Stimulated activated CD8-positive, alpha-beta memory T cell treated with anti-CD3 and anti-CD28 coated beads, Interleukin-2, amount 100 ng/mL, for 48 hours (primary cell): ENCODE measurements around the gene USP6NL.

Source experiments
- DNase-seq, 2 donors: peaks; one replicate each; pipeline ENCODE4 v3.0.0-alpha.2; 2020; ENCODE audit warnings: low read depth in 2 of 2

USP6NL gene

DNA sequence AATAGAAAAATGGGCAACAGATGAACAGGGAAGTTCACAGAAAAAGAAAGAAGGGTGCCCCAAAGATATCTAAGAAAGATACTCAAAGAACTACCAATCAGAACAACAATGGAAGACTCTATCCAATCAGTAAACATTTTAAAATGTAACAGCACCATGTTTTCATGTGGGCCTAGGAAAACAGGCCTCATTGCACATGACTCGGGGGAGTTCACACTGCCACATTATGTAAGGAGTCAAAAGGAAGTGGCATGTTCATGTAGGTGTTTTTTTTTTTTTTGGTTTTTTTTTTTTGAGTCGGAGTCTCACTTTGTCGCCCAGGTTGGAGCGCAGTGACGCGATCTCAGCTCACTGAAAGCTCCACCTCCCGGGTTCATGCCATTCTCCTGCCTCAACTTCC lies 132.2 kb downstream of the USP6NL start:
- DNase-seq, result no peak

DNA sequence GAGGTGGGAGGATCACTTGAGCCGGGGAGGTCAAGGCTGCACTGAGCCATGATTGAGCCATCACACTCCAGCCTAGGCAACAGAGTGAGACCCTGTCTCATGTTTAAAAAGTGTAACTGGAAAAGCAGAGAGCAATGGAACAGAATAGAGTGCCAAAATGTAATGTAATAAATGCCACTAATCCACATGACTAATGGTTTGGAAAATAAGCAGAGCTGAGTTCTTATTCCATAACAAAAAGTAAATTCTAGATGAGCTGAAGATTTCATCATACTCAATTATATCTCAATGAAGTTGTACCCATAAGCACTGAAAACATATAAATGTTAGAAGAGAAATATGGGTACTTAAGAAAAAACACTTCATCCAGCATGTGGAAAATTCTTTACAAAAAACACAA lies 132.6 kb downstream of the USP6NL start:
- DNase-seq, result no peak

DNA sequence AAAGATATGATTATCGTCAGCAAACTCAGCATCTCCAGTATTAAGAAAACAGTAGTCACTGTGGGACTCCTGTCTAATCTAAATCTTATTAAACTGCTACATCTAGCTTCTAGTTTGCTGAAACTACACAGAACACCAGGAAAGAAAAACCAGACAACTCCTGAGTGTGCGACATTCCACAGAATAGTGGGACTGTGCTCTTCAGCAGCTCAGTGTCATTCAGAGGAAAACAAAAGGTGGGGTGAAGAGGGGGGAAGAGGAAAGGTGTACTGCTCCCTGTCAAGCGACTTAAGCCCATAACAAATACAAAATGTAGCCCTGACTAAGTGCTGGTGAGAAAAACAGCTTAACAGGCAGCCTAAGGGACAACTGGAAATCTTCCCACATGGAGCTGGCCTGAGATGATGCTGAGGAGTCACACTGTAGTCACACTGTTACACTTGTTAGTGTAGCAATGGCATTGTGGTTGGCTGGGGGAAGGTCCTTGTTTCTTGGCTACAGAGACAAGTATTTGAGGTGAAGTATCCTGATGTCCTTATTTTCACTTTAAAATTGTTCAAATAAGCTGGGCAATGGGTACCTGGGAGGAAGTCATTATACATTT lies 135.5 kb downstream of the USP6NL start:
- DNase-seq, result no peak

DNA sequence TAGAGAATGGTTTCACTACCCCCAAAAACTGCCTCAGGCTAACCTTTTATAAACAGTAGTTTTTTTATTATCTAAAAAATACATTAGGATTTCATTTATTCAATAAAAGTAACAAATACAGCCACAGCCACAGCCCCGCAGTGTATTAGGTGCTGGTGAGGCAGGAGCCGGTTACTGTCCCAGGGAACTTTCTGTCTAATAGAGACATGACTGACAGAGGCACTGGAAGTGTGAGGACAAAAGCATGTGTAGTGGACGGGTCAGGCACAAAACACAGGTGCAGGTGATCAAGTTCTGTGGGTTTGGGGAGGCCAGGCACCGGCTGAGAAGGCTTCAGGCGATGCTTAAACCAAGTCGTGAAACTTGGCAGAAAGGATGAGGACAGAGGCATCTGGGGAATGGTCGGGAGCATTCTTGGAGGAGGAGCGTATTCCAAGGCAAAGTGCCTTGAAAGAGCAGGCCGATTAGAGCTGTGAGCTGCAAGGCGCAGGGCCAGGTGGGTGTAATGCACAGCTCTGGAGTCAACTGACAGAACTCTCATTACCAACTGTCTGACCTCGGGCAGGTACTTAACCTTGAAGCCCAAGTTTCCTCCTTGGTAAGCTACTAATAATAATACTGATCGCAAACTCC lies 138.2 kb downstream of the USP6NL start:
- no peak for DNase-seq

DNA sequence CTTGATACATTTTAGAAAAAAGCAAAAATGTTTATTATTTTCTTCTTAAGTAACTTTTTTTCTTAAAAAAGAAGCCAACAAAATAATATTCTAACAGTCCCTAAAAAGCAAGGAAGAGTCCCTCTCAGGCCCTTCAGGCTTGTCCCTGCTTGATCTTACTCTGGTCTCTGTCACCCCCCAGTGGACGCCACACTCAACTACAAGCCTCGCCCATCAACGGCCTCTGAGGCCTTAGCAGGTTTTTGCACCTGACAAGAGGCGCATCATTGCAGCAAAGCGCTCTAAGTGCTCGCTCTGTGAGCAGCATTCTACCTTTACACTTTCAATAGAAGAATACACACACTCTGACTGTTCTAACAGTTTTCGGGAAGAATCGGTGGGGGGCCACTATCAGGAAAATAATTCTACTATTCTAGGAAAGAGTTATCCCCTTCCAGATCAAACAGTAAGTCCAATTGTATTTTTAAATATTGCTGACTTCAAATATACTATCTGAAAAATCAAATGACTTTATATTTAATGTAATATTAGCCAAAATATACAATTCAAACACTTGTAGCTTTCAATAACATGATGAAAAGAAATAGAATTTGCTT lies 139.2 kb downstream of the USP6NL start:
- peak; percentile 43 to 48 for DNase-seq

DNA sequence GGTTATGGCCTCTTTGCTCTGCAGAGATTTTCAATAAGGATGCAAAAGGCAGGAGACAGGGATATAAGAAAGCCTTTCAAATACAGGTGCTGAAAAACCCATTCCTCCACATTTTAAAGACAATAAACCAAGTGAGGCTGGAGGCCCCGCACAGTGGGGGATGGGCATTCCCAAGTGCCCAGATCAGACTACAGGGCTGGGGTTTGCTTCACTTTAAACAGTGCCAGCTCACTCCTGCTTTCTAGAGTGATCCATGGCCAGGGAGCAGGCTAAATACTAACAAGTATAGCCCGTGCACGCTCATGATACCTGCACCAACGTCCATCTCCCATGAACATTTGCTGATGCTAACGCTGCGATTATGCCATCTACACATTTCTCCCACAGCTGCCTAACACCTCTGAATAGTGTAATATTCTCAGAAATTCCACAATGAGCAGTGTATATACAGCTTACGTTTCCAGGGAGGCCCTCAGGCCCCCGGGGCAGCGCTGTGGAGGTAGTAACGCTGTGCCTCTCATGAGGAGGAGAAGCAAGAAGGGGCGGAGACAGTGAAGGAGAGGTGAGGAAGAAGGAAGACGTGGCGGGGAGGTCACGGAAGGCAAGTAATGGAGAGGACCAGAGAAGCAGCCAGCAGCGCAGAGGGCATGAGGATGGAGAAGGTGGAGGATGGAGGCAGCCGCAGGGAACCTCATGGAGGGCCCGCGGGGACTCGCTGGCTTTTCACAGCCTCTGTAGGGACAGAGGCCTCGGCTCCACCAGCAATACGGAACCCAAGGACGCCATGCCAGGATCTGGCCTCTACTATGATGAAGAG lies 141.7 kb downstream of the USP6NL start:
- no peak for DNase-seq

DNA sequence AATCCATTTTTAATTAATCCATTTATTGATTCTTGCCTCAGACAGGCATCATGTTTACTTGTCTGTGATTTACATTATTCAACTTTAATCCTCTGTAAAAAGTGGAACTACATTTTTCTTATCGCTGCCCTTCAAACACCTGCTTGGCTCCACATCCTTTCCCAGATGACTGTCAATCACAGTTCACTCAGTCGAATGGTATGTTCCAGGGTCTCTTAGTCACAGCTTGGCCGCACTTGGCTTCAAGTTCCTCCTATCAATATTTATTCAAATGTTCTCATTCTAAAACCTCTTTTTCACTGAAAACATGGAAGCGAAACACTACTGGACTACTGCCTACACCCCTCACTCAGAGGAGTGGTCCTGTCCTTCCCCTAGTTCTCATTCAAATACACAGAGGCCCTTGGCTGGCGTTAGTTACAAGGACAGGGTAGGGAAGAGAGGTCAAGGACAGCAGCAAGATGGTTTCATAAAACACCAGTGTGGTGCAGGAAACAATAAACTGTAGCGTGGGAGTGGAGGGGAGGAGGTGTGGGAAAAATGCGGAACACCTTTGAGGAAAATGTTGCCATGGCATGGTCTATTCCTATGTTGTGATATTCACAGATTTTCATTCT lies 143.2 kb downstream of the USP6NL start:
- DNase-seq, result no peak

DNA sequence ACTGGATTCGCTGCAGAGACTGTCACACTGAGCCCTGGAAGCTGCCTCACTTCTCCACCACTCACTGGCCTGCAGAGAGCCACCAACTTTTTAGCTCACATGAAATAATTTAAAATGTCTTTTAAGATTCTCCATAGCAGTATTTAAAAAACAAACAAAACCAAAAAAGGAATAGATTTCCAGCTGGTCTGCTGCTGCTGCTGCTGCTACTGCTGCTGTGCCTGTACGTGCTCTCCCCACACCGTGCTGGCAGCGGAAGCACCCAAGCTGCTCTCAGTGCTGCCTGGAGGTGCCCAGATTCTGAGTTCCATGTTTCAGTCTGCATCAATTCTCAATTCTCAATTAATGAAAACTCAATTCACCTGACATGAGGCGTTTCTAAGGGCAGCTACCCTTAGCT lies 146.0 kb downstream of the USP6NL start:
- DNase-seq, result no peak

DNA sequence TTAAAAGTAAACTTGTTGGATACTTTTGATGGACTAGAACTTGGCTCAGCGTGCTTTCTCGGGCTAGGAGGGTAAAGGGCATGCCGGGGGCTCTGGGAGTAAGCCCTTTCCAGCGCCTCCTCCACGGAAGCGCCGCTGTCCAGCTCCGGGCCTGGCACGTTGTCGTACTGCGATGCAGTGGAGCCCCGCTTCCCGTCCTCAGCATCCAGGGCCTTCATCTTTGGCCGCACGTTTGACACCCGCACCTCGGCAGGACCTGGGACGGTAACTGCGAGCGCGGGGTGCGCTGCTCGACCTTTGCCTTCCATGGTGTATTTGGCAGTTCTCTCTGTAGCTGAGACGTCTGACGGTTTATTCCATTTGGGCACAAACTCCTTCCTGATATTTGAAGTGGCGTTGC lies 148.3 kb downstream of the USP6NL start:
- no peak for DNase-seq

DNA sequence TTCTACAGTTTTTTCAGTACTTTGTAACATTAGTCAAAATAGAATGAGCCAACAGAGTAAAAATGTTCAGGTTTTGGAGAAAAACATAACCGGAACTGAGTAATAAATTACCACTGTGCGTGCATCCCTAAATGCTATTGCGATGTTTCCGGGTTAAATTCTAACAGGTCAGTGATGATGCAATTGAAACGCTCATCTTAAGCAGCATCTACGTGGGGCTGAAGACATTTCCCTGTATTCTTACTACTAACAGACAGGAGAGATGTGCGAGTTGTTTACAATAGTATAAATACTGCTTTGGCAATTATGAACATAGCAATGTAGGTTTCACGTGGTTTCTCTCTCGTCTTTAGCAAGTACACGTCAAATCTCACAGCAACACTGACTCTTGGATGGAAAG lies 149.4 kb downstream of the USP6NL start:
- no peak for DNase-seq

DNA sequence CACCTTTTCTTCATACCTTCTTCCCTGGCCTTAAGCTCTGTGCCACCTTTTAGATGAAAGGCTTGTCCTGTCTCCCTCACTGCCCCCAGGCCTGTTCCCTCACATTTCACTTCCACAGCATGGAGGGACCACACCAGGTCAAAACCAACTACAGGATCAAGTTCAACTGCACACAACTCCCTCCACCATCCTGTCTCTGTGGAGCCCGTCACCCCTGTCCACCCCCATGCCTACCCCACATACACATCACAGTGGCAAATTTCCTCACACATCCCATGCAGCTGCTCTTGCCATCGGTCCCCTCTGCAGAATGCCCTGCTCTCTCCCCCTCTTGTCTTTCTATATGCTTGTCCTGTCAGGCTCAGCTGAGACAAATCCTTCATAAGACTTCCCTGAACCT lies 154.1 kb downstream of the USP6NL start:
- no peak for DNase-seq

DNA sequence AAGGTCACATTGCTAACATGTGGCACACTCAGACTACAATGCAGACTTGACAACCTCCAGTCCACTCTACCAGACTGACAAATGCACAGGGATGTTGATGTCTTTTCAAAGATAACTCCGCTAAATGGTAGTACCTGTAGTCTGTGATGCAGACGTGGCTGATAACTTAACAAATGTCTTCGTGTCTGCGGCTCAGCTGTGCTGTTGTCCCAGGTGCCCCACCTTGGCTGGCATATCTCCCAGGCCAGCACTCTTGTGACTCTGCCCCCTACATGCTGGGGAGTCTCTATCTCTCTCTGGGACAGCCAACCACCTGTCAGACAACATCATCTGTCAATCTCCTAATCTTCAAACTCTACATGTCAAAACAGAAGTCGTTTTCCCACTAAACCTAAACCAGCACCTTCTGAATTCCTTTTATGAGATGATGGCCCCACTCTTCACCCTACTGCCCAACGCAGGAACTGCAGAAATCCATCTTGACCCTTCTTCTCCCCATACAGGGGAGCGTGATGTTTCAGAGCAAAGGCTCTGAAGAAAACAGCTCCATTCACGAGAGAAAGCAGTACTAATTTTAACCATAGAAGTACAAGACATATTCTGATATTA lies 156.4 kb downstream of the USP6NL start:
- no peak for DNase-seq

DNA sequence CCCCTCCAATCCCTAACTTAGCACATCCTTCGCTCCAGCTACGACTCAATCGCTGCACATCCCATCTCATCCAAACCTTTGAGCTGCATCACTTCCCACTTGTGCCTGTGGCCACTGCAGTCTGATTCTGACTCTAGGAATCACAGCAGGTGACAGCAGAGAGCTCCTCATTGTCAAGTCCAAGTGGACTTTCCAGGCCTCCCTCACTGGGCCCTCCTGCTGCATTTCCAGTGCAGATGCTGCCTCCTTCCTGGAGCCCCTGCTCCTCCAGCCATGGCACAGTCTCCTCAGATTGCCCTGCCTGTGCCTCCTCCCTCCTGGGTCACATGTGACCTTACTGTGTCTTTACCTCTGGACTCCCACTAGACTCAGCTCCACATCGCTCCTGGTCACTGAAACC lies 157.3 kb downstream of the USP6NL start:
- no peak for DNase-seq

DNA sequence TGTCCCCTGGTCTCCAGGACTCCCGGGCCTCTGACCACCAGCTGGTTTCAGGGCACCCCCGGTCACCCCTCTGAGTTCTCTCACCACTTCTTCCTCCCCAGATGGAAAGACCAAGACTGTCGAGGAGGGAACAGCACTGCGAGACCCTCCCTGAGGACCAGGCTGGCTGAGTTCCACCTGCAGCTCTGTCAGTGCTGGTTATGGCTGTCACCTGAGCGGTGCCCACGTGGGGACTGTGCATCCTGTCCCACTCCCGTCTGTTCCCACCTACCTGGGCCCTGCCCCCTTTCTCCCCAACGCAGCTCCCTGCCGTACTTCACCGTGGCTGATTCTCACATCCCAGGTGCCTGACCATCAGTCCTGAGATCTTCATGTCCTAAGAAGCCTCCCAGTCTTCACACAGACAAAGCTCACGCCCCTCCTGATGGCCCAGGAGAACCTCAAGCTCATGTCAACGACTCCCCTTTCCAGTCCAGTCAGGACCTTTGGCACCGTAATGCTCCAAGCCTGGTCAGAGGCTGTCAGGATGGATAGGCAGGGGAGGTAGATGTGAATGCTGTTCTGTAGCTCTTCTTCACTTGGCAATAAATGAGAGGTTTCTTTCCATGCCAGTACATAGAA lies 159.7 kb downstream of the USP6NL start:
- no peak for DNase-seq

DNA sequence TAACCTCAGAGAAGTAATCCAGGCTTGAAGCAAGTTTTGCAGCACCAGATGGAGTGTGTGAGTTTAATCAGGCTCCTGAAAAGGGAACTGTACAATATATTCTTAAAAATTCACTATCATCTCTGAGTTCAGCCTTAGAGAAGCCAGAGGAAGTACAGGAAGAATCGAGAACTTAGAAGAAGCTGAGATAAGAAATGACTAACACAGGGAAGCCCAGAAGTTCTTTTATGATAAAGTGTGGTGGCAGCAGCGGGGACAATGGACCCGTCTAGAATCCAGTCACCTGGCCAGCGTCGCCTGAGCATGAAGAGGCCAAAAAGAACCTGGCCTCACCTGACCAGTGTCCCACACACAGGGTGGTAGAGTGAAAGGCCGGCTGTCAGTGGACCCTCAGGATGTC lies 161.0 kb downstream of the USP6NL start:
- DNase-seq, result no peak

DNA sequence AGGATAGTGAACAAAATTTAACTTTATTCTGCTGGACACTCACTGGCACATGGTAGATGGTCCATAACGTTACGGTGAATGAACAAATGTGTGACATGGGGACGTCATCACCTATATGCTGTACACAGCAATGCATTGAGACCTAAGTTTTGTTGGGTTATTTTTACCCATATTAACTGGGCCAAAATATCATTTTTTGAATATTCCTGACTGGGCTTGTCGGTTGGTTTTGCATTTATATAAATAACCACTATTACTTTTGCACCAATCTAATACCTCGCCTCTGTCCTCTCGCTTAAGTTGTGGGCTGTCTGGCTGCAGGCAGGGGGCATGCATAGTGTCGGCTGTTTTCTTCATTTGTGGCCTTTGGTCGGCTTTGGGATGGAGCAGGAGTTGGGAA lies 161.7 kb downstream of the USP6NL start:
- no peak for DNase-seq

DNA sequence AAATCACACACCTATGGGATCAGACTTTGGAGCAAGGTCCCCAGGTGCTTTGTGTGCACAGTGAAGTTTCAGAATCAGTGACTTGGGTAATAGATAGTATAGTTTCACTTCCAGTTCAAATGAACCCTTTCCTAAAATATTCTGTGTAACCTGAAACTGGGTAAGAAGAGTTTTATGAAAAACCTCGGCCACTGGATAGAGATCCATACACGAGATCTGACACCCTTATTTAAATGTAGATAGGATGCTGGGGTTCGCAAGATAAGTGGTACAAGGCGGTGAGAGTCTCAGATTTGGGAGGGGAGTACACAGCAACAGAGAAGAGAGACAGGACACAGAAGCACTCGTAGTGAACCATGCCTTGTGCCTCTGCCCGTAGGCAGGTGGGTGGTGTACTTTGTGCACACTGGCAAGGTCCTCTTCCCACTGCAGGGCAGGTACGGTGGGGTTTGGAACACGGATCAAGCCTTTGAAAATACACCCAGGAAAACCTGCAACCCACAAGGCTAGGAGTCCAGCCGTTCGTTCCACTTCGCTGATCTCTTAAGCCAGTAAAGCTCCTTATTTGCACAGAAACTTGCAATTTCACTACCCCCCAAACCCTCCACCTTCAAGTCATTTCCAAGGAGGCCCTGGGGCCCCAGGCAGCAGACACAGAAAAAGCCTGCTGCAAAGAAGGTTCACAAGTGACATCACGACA lies 162.8 kb downstream of the USP6NL start:
- DNase-seq, result no peak

DNA sequence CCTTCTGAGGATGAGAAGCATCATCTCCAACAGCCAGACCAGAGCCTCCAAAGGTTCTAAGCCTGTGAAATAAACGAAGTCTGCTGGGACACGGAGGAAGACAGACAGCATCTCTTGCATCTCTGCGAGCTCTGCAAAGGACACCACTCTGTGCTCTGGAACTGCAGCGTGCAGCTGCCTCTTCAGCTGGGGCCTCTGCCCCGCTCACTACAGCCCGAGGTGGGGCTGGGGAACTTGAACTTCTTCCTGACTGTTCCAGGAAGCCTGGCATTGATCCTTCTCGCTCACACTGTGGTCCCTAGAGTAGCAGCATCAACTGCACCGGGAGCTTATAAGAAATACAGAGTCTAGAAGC lies 163.3 kb downstream of the USP6NL start:
- no peak for DNase-seq

DNA sequence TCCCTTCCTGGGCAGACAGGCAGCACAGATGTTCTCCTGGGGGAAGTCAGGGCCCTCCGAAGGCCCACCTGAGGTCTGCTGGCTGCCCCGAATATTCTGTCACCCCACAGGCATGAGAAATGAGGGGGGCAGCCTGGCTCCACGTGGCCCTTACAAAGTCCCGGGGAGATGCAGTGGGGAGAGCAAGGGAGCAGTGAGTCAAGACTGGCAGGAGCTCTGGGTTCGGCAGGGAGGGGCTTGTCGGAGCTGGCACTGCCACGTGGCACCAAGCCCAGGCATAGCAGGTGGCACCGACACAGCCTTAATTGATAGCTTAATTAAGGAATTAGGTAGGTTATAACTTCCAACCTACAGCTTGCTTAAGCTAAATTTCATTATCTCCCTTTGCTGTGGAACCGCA lies 163.9 kb downstream of the USP6NL start:
- DNase-seq, result no peak

DNA sequence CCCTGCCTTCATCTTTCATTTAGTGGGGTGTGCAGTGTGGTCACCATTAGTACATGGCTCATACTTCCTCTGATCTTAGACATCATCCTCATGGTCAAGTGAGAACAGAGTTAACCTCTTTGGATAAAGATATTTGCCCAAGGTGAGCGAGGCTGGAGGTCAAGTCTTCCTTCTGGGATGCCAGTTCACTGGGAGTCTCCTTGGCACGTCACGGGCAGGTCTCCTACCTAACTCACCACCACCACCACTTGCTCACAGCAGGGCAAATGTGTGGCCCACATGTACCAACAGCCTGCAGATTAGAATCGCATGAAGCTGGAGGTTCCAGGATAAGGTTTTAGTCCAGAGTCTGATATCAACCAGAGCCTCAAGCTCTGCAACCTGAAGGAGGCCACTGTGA lies 164.6 kb downstream of the USP6NL start:
- DNase-seq, result no peak

DNA sequence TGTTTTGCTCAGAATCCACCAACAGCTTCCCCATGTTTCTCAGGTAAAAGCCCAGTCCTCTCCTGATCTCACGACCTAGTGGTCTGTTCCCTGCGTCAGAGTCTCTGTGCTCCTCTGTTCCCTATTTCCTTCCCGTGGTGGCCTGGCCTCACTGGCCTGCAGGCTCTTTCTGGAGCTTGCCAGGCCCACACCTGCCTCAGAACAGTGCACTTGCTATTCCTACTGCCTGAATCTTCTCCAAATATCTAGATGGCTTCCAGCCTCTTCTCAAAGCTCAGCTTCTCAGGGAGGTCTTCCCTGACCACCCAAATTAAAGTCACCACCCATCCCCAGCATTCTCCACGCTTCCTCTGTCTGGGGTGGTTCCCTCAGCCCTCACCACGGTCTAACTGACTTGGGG lies 165.3 kb downstream of the USP6NL start:
- DNase-seq, result no peak
